Osteoblast (primary cell): Measurements from ENCODE around the gene BAX. TPM values are rescaled to one million over a fixed set of nuclear protein-coding genes. Genes with fewer than 3 reads are reported as not detected.

Experiments used
- DNase-seq: peaks from one replicate; pipeline ENCODE4 v3.0.0; 2011; ENCODE audit warnings: low spot score, mixed read lengths; ENCODE audit not compliant: insufficient read length; ENCODE audit errors: missing footprints
- H2AFZ ChIP-seq: 2 replicates; pipeline ENCODE4 v1.6.0; 2011; ENCODE audit warnings: mild to moderate bottlenecking, low read length
- H3K27ac ChIP-seq: 2 replicates; pipeline ENCODE4 v1.5.1; 2011; ENCODE audit warnings: mild to moderate bottlenecking, low read depth, low read length, moderate library complexity
- H3K27me3 ChIP-seq: 2 replicates; pipeline ENCODE4 v1.6.0; 2012; ENCODE audit warnings: mild to moderate bottlenecking, control low read depth, inconsistent platforms, low read length, moderate library complexity; ENCODE audit not compliant: insufficient read depth
- H3K36me3 ChIP-seq: 2 replicates; pipeline ENCODE4 v1.5.1; 2011; ENCODE audit warnings: mild to moderate bottlenecking, low read length, control low read depth, moderate library complexity; ENCODE audit not compliant: insufficient read depth
- H3K4me1 ChIP-seq: 2 replicates; pipeline ENCODE4 v1.5.1; 2011; ENCODE audit warnings: mild to moderate bottlenecking, low read length, control low read depth, moderate library complexity; ENCODE audit not compliant: insufficient read depth
- H3K4me2 ChIP-seq: 2 replicates; pipeline ENCODE4 v1.6.0; 2011; ENCODE audit warnings: mild to moderate bottlenecking, low read length; ENCODE audit not compliant: insufficient read depth
- H3K4me3 ChIP-seq: fragments of 200-600 bp; sonication (generic); 3 replicates; pipeline ENCODE4 v1.5.1; 2012; ENCODE audit warnings: mild to moderate bottlenecking, low read length, inconsistent platforms; ENCODE audit not compliant: insufficient read depth
- H3K79me2 ChIP-seq: 2 replicates; pipeline ENCODE4 v1.6.0; 2012; ENCODE audit warnings: mild to moderate bottlenecking, low read length, control low read depth, inconsistent platforms; ENCODE audit not compliant: insufficient read depth
- H3K9me3 ChIP-seq: 2 replicates; pipeline ENCODE4 v1.5.1; 2011; ENCODE audit warnings: low read depth, low read length, control low read depth
- H4K20me1 ChIP-seq: 2 replicates; pipeline ENCODE4 v1.6.0; 2012; ENCODE audit warnings: mild to moderate bottlenecking, low read length, control low read depth; ENCODE audit not compliant: insufficient read depth
- CTCF ChIP-seq: IDR thresholded peaks from 2 replicates; pipeline ENCODE4 v1.5.1; 2011; ENCODE audit warnings: mild to moderate bottlenecking, low read depth, low read length, moderate library complexity; ENCODE audit errors: extremely low read depth
- total RNA-seq: library from RNA; depleted of rRNA; stranded (reverse); fragments of >200 nt; gene quantifications from 2 replicates; pipeline ENCODE4 v1.2.3, GENCODE V29; 2012

Gene BAX
- total RNA-seq, 1 donor: 78.9 TPM

DNA sequence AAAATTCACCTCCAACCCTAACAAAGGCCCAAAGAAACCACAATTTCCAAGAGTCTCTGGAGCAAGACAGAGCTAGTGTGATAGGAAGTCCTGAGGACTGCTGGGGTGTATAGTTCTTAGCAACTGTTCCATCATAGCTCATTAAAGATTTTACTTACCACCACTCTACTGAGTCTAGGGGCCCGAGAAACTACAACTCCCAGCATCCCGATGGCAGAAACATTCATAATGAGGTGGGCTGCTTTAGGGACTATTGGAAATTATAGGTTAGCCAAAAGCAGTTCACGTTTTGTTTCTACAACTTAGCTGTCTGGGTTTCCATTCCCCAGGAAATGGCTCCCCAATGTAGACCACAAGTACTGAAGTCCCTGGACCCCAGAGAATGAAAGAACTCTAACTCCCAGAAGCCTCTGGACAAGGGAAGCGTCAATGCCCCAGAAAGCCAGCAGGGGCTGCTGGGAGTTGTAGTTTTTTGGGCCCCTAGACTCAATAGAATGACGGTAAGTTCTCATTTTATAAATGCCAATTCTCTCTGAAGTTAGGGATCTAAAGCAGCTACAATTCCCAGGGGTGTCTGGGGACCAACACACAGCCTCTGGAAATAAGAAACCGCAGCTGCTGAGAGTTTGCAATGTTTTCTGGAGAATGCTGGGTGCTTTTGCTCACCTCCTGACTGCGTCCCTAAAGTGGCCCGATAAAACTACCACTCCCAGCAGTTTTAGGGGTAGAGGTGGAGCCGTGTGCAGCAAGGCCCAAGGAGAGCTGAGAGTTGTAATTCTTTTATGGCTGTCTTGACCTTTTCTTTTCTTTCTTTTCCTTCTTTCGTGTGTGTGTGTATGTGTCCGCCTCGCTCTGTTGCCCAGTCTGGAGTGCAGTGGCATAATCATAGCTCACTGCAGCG, 21.5 kb downstream of the BAX start:
- H3K27ac ChIP-seq: no peak overlapping the region
- DNase-seq: peak; percentile 71
- TF ChIP-seq CTCF: no peak
- H2AFZ ChIP-seq: no peak overlapping the region
- peaks cover 30% of the 10 kb centered on the region for H3K36me3 ChIP-seq
- peaks cover 2% of the 10 kb centered on the region for H3K4me1 ChIP-seq
- H3K4me3 ChIP-seq: no peak overlapping the region
- no peaks in the 10 kb centered on the region for H3K79me2 ChIP-seq
- H4K20me1 ChIP-seq: no peaks in the 10 kb centered on the region
- H3K9me3 ChIP-seq: no peaks in the 10 kb centered on the region
- H3K4me2 ChIP-seq: no peak overlapping the region
- no peaks in the 10 kb centered on the region for H3K27me3 ChIP-seq

DNA sequence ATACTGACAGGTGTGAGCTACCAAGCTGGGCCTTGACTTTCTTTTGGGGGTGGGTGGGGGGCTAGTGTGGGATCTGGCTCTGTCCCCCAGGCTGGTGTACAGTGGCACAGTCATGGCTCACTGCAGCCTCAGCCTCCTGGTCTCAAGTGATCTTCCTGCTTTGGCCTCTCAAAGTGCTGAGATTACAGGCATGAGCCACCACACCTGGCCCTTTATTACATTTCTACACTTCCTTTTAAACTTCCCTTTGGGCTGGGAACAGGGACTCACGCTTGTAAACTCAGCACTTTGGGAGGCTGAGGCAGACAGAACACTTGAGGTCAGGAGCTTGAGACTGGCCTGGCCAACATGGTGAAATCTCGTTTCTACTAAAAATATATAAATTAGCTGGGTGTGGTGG, 22.4 kb downstream of the BAX start:
- no peak for DNase-seq
- H3K9me3 ChIP-seq: no peaks in the 10 kb centered on the region
- peaks cover 2% of the 10 kb centered on the region for H3K4me1 ChIP-seq
- H2AFZ ChIP-seq: no peak overlapping the region
- no peaks in the 10 kb centered on the region for H3K27me3 ChIP-seq
- TF ChIP-seq CTCF: no peak
- H3K79me2 ChIP-seq: no peaks in the 10 kb centered on the region
- H4K20me1 ChIP-seq: no peaks in the 10 kb centered on the region
- H3K4me3 ChIP-seq: no peak overlapping the region
- peaks cover 30% of the 10 kb centered on the region for H3K36me3 ChIP-seq
- H3K4me2 ChIP-seq: no peak overlapping the region
- H3K27ac ChIP-seq: no peak overlapping the region

- H3K9me3 ChIP-seq: no peaks in the 10 kb centered on the region
- DNase-seq: peak; percentile 49
- H3K4me1 ChIP-seq: peaks cover 2% of the 10 kb centered on the region
- no peak overlapping the region for H3K4me2 ChIP-seq
- no peak overlapping the region for H2AFZ ChIP-seq
- TF ChIP-seq CTCF: no peak
- H4K20me1 ChIP-seq: peaks cover 3% of the 10 kb centered on the region
- no peaks in the 10 kb centered on the region for H3K27me3 ChIP-seq
- no peaks in the 10 kb centered on the region for H3K79me2 ChIP-seq
- no peak overlapping the region for H3K4me3 ChIP-seq
- no peak overlapping the region for H3K27ac ChIP-seq
- peaks cover 32% of the 10 kb centered on the region for H3K36me3 ChIP-seq
These were observed 27.6 kb downstream of the BAX start for GRCh38 chr19:48982280-48982679.

DNA sequence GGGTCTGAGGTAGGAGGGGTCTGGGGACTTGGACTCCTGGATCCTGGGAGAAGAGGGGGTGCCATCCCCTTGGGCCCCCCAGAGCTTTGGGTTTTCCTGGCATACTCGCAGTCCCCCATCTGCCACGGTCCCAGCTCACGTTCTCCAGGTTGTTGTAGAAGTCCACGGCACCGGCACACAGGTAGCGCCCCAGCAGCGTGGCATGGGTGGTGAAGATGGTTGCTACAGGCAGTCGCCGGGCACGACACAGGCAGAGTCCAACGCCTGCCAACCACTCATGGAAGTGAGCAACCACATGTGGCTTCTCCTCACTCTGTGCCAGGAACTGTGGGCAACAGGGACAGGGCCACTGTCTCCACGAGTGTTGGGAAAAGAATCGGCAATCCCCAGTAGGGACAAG, 31.0 kb downstream of the BAX start:
- Histone ChIP-seq H3K4me2 (no peak overlapping the region), H4K20me1 (peaks cover 6% of the 10 kb centered on the region), H3K79me2 (peaks cover 12% of the 10 kb centered on the region), H2AFZ (no peak overlapping the region), H3K27ac (no peak overlapping the region), H3K9me3 (no peaks in the 10 kb centered on the region), H3K27me3 (no peaks in the 10 kb centered on the region), H3K4me1 (peaks cover 3% of the 10 kb centered on the region), H3K36me3 (peaks cover 35% of the 10 kb centered on the region), H3K4me3 (no peak overlapping the region)
- DNase-seq: peak; percentile 22
- TF ChIP-seq CTCF: no peak
